Erythroblast (primary cell): ENCODE results near the gene NPS.

Source experiments
- DNase-seq, 2 experiments: peaks; one replicate each; lab custom pipeline; 2025; lab: John Stamatoyannopoulos, UW
- GATA1 ChIP-seq: IDR thresholded peaks from 2 replicates; pipeline ENCODE4 v1.6.1; 2011; ENCODE audit warnings: low read depth, mild to moderate bottlenecking, control low read depth, low read length, moderate library complexity
- POLR2A ChIP-seq: IDR thresholded peaks from 2 replicates; pipeline ENCODE4 v1.6.1; 2011; ENCODE audit warnings: mild to moderate bottlenecking, low read length

NPS gene, protein sequence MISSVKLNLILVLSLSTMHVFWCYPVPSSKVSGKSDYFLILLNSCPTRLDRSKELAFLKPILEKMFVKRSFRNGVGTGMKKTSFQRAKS

DNA sequence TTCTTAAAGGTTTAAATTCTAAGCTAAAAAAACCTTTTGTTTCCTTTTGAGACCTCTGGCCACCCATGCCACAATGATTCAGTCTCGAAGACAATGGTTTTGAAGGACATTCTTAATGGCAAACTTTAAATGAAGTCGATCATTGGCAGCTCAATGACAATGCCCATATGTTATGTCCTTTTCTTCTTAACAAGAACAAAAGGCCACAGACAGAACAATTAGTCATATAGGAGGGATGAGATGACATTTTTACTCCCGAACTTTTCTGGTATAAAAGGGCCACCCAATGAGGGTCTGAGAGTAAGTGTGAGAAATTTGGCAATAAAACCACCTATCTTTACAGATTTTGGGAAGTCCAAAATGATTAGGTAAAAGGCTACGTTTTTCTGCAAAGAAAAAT, at the start of gene NPS:
Gene NPS, plus strand, starts transcription at position 301 of the 400 bp plus-strand sequence. Its CDS starts 60 bp downstream, at position 361.
- no peak for DNase-seq
- TF ChIP-seq GATA1 = no peak
- TF ChIP-seq POLR2A = no peak

DNA sequence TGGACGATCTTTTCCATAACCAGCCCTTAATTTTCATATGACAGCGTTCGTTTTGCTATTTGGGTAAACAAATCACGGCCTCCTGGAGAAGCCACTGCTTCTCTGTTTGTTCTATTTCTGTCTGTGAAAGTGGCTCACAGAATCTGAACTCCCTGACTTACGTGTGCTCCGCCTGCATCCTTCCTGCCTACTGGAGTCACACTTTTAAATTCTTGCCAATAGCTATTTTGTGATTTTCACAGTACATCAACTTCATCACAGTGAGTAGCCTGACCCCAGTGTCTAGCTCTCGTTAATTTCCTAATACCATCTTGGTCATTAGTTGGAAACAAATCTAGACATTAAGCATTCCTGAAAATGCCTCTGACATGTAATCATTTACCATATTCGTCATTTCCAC, 49.0 kb upstream of the NPS start:
- no peak for TF ChIP-seq GATA1
- TF ChIP-seq POLR2A = no peak
- no peak for DNase-seq

DNA sequence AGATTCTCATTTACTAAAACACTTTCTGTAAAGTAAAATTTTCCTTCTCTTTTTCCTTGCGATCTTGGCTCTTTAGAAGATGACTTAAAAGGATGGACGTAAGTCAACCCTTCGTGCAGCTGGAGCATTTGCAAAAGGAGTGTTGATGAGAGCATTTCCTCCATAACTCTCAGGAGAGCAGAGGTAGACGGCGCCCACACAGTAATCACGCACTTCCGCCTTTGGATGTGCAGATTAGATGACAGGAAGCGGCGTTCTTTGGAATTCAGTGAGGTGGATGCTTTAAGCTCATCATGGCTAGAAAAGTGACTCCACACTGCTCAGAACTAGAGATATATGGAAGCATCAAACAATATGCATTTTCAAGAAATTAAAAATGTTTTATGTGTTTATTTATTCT, 43.0 kb upstream of the NPS start:
- TF ChIP-seq GATA1 (no peak), POLR2A (no peak)
- no peak for DNase-seq

DNA sequence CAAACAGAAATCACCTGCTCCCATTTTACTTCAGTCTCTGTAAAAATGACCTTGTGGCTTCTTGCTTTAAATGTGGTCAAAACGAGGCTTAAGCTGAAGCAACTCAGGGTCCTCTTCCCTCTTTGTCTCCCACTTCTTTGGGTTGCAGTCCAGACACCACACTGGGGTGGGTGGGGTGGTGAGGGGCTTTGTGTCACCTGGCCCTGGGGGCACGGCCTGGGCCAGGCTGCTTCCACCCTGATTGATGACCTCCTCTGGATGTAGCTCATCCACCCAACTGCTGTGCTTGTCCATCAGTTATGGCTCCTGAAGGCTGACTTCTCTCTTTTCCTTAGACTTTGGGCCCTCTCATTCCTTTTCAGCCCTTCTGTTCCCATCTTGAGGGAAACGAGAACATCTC, 26.8 kb upstream of the NPS start:
- TF ChIP-seq GATA1 (no peak), POLR2A (no peak)
- no peak for DNase-seq

DNA sequence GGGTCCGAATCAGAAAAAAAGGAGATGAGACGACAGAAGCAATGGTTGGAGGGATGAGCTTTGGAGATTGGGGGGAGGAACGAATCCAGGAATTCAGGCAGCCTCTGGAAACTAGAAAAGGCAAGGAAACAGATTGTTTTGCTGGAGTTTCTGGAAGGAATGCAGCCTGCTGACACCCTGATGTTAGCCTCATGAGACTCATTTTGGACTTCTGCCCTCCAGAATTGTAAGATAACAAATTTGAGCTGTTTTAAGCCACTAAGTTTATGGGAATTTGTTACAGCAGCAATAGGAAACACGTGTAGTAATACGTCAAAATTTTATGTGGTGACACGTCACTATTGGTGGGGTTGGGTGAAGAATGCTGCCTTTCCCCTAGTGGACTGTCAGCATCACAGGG, 25.6 kb upstream of the NPS start:
- TF ChIP-seq POLR2A (no peak), GATA1 (no peak)

DNA sequence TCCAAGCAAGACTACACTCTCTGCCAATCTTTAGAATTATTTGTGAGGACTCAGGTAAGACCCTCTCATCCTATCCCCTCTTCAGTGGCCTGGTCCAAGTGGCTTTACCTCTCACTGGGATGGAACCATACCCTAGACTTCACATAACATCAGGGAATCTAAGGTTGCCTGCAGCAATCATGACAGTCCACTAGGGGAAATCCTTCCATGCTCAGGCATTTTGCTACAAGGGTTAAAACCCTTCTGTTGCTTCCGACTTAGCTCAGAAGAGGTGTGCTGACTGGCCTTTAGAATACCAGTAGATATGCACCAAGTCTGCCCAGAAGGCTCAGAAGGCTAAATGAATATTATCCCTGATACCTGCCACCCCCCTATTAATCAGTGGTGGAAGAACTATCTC, 24.9 kb upstream of the NPS start:
- TF ChIP-seq GATA1 (no peak), POLR2A (no peak)

More for the DNA sequence above, 25.6 kb upstream of the NPS start:
- no peak for DNase-seq

DNA sequence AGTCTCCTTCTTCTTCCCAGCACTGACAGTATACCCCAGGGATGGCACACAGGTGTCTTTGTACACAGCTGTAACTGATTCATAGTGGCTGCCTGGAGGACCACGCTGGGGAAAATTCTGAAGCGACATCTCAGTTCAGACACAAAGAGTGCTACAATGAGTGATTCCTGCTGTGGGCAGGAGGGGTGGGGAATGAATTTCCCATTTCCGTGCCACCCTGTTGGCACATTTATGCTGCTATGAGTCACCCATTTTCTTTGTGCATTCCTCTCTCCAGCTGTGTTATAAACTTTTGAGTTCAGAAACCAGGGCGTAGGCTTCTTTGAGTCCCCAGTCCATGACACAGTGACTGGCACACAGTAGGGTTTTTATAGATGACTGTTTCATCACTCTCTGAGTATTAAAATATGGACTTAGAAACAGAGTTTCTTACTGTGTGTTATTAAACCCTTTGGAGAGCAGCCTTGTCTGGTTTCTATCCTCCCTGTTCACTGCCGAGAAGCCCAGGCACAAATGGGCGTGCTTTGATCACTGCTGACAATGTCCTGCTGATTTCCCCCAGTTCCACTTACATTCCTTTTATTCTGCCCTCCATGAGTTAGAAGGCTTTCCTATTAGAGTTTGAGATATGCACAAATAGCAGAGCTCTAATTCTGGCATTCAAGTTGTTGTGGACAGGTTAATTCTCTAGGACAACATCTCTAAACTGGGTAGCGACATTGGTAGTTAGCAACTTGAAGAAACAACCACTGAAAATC, 24.0 kb upstream of the NPS start:
- DNase-seq = no peak
- TF ChIP-seq GATA1 (no peak), POLR2A (no peak)

More for the DNA sequence above, 24.9 kb upstream of the NPS start:
- no peak for DNase-seq

DNA sequence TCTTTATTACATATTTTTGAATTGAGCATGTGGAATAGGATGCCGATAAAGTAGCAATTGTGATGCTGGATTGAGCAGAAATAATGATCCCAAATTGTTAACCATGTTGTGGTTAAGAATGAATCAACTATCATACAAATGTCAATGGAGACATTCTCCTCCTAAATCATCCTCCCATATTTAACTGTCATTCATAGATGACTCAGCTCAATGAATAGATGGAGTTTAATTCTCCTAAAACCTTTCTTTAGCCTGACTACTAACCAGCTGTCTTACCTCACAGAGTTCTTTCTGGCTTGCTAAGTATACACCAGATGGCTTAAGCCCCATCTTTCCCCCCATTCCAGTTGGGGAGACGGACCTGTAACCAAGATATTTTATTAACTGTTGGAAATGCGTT, 23.4 kb upstream of the NPS start:
- no peak for DNase-seq
- TF ChIP-seq POLR2A (no peak), GATA1 (no peak)

DNA sequence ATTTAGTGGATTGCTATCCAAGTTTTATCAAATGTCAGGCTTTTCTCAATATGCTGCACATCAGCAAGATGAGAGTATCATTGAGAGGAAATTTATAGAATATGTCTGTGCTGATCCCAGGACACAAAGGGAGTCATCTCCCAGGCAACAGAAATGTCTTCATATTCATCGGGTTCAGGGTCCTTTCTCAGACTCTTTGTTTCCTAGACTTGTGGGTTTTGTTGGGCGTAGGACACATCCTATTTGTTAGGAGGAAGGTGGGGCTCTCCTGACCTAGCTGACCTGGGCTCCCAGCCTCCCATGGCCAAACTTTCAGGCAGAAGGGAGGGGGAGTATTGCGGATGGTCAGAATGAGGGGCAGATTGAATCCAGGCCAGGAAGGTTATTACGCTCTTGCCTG, 22.9 kb upstream of the NPS start:
- DNase-seq = no peak
- no peak for TF ChIP-seq POLR2A
- TF ChIP-seq GATA1 = no peak

DNA sequence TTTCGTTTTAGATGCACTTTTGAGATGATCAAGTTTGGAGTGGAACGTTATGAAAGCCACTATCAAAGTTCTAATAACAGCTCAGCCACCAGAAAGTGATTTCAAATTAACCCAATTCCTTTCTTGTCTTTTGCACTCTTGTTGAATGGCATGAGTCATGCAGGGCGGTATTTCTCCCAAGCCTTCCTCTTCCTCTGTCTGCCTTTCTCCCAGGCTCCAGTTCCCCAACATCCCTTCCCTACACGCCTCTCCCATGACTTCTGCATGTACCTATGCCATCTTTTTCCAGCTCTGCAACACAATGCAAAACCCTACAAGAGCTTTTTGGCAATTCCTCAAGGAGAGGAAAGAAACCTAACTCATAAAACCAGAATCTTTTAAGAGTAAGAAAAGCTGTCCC, 21.8 kb upstream of the NPS start:
- TF ChIP-seq GATA1 = no peak

DNA sequence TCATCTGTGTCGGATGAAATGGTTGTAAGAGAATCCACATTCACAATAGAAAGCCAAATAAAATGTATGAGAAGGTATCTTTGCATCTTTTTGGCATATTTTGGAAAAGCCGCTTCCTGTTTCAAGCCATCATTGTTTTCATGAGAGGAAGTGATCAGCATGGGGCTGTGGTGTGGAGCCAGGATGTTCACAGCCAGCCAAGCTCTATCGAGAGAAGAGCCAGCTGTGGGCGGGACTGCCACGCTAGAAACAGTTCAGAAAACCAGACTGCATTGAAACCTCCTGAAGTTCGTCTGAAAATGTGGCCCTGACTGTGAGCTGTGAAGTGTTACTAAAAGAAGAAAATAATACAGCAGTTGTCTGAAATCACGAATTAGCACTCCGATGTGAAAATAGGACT, 21.2 kb upstream of the NPS start:
- DNase-seq = no peak
- TF ChIP-seq POLR2A (no peak), GATA1 (no peak)

More for the DNA sequence above, 21.8 kb upstream of the NPS start:
- DNase-seq = no peak

DNA sequence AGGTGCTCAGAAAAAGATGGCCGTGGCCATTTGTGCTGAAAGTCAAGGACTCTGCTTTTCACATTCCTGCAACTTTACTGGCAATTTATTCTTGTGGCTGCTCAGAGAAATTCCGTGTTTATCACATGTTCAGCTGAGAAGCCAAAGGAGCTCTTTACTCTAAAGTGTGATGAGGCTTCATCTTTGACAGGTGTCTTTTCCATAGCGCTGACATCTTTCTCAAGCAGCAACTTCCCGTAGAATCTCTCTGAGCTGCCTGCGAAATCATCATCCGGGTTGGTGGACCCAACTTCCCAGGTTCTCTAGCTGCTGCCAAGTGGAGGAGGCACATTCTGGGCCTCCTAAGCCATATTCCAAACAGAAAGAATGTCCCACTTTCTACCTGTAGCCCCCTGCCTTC, 16.9 kb upstream of the NPS start:
- no peak for DNase-seq
- TF ChIP-seq POLR2A (no peak), GATA1 (no peak)

DNA sequence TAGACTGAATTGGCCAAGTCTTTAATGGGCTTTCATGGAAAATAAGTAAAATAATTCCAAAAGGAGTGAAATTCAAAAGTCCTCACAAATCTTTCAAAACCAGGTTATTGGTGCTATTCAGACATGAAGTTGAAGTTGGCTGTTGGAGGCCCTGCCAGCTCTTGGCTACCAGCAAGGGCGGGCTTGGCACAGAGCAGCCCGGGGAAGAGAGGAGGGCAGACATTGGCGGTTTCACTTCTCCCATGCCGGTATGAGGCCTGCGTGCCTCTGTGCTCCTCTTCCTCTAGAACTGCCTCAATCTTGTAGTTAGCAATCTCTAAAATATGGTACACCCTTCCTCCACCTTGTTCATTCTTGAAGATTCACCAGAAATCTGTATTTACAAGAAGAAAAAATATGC, 16.4 kb upstream of the NPS start:
- DNase-seq = no peak
- no peak for TF ChIP-seq POLR2A
- no peak for TF ChIP-seq GATA1

DNA sequence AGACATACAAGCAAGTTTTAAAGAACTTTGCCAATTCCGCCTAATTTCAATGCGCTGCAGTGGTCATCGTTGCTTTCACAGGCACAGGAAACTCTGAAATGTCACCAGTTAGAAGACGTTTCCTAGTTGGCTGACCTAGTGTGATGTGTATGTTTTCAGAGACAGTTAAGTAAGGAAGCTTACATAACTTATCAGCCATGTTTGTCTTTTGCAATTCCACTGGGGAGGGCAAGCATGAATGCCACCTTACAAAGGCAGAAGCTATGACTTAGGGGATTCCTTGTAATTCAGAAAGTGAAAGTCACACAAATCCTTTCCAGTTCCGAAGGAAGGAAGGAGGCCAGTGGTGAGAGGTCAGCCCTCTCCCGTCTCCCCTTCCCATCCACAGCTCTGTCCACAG, 15.0 kb upstream of the NPS start:
- no peak for DNase-seq
- TF ChIP-seq GATA1 (no peak), POLR2A (no peak)

DNA sequence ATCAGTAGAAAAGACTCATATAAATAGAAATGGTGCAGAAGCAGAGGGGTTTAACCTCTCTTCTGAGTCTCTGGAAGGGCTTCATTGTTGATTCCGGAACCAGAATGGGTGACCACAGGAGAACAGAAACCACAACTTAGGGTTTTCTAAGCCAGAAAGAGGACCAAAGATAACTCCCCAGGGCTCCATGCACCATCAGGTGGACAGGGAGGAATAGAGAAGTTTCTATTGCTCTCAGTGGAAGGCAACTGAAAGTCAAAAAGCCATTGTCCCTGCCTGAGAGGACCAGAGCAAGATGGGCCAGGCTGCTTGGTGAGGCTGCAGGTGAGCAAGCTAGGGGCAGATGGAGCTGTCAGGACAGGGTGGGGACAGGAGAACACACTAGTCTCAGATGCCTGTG, 14.6 kb upstream of the NPS start:
- DNase-seq = no peak
- TF ChIP-seq POLR2A (no peak), GATA1 (no peak)
